HG03175 (cell line): ENCODE results near the gene CCDC110.
"Not testable (repeated sequence)": the region's sequence is repeated elsewhere in the genome, so short reads cannot be mapped to it uniquely, and the experiment has no call there.

Experiments
- ATAC-seq: cut with Tn5 transposase; IDR thresholded peaks from one replicate; pipeline ENCODE4 v1.9.1; 2021; ENCODE audit warnings: mild to moderate bottlenecking, moderate library complexity; ENCODE audit not compliant: unreplicated experiment

The CCDC110 gene

DNA sequence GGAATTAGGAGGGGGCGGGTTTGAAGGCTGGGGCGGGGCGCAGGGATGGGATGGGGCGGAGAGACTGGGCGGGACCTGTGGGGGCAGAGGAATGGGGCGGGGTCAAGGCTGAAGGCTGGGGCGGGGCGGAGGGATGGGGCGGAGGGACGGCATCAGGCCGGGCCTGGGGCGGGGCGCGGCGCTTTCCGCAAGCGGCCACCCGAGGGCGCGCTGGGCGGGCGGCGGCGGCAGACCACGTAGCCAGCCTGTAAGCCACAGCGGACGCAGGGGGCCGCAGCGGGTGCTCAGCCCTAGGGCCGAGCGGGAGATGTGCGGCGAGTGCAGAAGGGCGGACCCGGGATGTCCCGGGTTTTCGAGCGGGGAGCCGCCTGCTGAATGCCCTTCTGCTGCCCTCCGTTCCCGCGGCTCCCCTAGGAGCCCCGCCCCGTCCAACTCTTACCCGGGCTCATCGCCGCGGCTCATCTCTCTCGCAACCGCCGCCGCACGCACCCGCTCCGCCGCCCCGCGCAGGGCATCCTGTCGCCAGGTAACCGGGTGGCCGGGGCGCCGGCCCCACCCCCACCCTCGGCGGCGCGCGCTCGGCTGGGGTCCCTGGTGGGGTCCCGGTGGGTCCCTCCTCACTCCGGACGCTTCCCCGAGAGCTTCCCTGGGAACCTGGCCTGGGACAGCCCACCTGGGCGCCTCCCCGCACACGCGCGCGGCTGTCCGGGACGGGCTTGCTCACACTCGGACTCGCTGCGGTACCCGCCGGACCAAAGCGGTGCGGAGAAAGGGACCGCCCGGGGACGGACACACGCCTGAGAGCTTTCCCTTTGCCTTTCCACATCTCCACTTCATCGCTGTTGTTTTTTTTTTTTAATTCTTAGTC is at the start of gene CCDC110:
Gene CCDC110 (minus strand): TSS at position 499 of the 868 bp plus-strand sequence. CDS start 50 bp downstream, at position 449.
- ATAC-seq, result peak; percentile 90

DNA sequence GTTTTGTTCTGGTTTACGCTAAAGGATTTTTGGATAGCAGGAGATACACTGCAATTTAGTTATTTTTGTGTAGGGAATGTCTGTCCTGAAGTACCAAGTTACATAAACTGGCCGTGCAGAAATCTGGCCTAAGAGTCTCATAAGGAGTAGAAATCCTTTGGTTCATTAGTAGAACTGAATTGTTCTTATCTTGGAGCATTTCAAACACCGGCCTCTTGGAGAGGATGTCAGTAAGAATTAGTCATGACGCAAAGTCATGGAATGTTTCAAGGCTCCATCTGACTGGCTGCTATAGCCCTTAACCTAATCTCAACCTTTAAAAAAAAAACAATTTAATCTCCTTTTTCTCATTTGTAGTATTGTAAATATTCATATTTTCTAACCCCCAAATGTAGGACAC is 48.6 kb upstream of the CCDC110 start:
- ATAC-seq, result no peak

DNA sequence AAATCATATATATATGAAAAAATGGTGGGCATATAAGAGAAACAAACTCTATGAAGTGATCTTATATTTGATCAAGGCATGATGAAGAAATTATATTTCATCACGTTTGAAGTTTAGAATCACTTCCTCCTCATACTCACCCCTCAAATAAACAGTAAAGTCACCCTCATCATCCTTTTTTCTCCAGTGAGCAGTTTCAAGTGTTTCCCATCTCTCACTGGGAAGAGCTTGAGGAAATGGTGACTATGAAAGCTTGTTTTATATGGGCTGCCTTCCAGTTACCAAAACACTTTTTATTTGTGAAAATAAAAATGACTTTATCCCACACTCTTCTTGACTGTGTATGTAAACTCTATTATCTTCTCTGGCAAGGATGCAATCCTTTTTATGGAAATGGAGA is 47.0 kb upstream of the CCDC110 start:
- ATAC-seq, result no peak

DNA sequence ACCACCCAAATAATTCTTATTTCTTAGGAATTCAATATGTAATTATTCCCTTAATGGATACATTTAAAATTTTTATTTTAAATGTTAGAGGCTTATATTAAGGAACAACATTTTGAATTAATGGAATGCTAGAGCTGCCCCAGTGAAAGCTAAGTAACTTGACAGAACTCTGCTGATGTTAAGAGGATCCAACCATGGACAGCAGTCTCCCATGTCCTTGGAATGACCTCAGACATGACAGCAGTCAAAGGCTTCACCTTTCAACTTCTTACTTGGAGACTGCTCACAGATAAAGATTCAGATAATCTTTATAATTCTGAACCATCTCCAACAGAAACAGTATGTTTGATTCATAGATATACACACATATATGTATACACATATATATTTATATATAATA is 46.5 kb upstream of the CCDC110 start:
- no peak for ATAC-seq

DNA sequence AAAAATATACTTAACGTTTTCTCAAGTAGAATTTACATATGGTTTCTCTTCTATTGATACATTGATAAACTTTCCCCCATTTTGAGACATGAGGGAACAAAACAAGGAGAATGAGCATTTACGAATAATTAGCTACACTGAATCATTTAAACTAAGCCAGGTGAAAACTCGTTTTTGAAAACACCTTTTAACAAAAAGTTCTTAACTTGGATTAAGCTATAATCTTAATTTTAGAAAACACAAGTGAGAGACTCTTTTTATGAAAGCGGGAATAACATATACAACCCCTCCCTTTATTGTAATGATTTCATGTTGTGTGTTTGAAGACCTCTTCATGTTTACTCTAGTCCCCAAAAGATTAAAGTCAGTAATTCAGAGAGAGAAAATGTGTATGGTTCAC is 43.7 kb upstream of the CCDC110 start:
- no peak for ATAC-seq

DNA sequence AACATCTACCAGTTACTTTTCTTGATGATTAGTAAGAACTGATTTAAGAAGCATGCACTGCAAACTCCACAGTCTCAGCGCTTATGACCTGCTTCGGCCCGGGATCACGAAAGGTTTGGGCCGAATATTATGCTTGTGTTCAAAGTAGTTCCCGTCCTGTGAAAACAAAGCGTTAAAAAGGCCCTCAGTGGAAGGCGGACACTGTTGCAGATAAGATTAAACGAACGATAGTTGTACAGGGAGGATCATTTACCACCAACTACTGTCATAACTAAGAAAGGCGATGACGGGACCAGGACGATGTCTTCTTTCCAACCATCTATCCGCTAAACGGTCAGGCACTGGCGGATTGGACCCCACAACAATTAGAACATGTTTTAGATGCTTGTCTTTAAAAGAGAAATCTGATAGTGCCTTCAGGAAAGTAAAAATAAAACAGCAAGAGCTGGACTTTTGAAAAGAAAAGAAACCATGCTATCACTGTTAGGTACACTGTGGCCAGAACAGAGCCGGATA is 42.7 kb upstream of the CCDC110 start:
- no peak for ATAC-seq

DNA sequence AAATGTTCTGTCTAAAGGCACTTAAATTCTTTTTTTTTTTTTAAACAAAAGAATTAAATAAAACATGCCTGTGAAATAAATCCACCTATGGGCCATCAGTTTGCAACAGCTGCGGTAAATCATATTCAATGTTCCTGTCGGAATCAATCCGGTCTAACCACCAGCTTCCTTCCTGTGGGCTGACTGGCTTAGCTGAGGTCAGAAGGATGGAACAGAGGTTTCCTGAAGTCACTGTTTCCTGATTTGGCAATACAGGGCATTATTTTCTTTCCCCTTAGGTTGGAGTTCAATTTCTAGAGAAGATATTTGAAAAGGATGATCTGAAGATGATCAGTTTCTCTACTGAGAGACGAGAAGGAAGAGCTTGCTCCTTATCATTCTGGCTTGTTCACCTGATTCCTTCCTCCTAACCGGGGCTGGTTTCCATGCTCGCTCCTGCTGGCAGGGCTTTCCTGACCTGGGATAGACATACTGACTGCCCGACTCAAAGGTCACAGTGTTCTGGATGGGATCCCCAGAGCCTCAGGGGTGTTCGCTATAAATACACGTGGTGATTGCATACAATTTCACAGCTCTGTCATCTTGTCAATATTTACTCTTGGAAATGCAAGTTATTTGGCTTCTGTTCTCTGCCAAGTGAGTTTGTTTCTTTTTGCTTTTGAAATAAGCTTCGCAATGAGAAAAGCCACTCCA is 42.1 kb upstream of the CCDC110 start:
- no peak for ATAC-seq

DNA sequence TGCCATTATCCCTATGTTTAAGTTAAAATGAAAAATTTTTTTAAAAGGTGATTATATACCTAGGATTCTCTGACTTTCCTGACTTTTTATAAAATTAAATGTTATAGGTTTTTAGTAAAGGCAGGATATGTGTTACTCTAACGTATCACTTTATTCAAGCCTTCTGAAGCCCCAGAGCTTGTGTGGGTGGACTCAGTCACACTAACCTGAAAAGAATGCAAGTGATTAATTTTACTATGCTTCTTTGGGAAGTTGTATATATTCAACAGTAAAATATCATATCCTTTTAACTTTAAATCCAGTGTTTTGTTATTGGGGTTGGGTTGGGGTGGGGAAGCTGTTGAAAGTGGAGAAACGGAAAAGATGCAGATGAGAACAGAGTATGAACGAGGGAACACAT is 41.0 kb upstream of the CCDC110 start:
- ATAC-seq, result no peak

DNA sequence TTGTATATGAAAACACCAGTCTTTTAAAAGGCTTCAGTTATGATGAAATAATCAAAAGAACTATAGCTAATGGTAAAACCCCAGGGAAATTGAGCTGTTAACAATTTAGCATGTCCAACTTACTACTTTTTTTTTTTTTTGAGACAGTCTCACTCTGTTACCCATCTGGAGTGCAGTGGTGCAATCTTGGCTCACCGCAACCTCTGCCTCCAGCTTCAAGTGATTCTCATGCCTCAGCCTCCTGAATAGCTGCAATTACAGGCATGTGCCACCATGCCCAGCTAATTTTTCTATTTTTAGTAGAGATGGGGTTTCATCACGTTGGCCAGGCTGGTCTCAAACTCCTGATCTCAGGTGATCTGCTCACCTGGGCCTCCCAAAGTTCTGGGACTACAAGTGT is 39.7 kb upstream of the CCDC110 start:
- ATAC-seq, result not testable (repeated sequence)

DNA sequence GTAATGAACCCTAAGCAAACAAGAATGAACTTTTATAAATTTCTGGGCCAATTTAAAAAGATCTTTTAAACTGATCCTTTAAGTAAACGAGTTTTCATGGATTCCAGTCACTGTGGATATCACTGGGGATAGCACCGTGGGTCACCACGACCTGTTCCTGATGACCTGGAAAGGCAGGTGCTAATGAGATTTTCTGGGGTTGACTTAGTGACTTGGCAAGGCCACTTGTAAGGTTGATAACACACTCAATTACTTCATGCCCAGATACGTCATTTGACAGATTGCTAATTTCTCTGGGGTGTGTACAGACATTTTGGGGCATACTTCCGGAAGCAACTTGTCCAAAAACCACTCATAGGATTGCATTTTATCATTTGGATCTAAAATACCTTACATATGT is 39.3 kb upstream of the CCDC110 start:
- ATAC-seq, result no peak

DNA sequence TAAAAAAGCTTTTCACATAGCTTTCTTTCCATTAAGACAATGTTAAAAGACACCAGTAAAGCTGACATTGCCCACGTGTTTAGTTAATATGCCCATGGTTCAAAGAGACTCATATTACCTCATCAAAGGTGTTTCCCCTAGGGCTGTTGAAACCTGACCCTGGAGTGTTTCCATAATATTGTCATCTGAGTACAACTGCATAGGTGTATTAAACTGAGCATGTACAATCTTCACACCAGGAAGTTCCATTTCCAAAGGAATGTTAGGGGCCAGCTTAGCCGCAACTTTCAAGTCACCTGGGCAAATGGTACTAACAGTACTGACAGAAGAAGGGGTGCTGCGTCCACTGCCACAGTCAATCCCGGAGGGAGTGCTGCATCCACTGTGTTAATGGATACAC is 36.6 kb upstream of the CCDC110 start:
- no peak for ATAC-seq

DNA sequence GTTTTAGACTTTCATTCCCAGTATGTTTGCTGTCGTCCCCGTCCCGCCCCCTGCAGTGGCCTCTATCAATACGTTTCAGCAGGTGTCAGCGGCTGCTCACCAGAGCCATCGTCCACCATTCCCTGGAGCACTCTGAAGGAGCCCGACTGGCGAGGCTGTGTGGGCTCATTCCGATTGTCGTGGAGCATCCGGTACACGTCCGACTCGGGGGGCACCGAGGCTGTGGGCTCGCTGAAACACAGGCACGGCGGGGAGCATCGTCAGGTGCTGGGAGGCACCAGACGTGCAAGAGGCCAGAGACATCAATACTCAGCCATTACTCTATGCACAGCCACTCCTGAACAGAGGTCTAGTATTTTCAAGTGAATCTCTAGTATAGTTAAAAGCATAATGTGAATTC is 34.9 kb upstream of the CCDC110 start:
- ATAC-seq, result no peak

DNA sequence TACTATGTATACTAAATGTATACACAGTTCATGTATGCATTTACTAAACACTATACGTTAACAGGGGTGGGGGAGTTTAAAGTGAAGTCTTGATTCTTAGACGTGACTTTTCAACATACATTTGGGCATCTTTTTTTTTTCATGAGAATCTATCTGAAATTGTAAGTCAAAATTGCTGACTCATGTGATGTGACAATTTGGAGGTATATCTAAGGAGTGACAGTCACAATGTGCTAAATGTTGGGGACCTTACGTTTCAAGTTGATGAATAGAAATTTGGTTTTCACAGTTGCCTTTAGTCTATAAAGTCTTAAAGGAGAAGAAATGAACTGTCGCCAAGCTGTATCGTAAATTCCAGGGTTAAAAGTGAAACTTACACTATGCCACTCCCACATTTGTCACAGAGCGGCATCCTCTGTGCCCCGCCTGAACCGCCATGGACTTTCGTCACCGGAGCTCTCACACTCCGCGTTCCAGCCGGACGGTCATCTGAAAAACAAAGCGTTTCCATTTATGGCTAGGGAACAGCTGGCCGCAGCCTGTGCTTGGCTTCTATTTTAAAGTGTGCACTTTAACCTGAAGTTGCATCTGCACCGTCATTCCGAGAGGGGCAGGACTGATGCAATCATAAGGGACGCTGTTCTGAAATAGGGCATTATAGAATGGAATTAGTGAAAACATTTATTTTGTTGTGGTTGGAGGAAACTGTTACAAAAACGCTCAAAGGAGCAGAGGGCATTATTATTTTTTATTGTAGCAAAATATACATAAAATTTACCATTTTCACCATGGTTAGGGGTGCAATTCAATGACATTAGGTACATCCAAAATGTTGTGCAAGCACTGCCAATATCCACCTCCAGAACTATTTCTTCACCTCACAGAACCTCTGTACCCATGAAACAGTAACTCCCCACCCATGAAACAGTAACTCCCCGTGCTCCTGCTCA is 32.8 kb upstream of the CCDC110 start:
- no peak for ATAC-seq

DNA sequence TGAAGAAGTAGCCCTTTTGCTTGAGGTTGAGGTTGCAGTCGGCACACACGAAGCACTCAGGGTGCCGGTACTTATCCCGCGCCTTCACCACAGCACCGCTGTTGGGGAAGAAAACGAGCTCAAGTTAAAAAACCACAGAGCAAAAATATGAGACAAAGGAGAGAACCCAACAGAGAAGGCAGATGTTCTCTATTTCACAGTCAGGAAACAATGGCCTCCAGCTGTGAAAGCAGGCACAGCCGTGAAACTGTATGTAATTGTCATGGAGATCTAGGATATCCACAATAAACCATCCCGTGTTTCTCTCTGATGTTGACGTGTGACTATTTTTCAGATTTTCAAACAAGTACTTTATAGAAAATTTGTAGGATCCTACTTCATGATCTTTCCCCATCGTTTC is 30.9 kb upstream of the CCDC110 start:
- ATAC-seq, result no peak

DNA sequence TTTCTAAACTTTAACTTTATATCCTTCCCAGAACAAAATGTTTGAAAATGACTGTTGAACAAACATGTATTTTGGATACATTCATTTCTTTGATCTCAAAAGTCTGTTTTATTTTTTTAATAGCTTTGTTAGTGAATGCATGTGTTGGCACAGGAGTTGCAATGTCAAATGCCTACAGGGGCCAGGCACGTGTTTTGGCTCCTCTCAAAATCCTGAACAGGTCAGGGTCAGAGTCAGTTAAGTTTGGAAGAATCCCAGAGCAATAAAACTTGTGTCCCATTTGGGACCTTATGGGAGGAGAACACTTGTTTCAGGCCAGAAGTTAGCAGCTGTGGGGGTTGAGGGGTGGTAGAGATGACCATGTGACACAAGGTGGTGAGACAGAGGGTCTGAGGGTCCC is 29.0 kb upstream of the CCDC110 start:
- no peak for ATAC-seq

DNA sequence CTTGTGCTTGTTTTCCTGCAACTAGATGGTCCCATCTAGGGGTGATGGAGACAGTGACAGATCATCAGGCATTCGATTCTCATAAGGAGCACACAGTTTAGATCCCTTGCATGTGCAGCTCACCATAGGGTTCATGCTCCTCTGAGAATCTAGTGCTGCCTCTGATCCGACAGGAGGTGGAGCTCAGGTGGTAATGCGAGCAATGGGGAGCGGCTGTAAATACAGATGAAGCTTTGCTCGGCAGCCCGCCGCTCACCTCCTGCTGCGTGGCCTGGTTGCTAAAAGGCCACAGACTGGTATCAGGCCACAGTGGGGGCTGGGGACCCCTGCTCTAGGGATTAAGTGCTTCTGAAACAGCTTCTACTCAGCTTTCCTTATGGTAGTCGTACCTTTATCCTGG is 28.5 kb upstream of the CCDC110 start:
- no peak for ATAC-seq

DNA sequence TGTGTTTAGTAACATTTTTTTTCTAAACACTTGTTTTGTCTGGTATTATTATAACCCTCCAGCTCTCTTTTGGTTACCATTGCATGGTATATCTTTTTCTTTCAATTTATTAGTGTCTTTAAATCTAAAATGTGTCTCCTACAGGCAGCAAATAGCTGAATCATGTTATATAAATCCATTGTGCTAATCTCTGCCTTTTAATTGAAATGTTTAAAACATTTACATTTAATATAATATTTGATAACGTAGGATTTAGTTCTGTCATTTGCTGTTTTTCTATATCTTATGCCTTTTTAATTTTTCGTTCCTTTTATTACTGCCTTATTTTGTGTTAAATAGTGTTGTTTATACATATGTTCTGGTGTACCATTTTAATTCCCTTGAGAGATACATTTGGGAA is 17.1 kb upstream of the CCDC110 start:
- ATAC-seq, result no peak

DNA sequence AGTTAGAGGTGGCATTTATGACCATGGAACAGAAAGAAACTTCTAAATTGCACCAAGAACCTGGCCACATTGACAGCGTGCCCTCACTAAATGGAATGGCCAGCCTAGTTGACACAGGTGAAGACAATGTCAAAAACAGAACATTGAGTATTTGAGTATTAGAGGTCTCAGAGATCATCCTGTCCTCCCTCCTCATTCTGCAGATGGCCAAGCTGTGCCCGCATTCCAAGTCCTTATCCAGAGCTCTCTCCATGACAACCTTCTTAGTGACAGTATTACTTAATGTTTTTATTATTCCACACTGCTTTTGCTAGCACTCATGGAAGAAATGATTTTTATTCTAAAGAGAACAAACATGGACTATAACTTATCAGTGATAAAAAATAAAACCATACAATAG is 9.9 kb upstream of the CCDC110 start:
- ATAC-seq, result no peak

DNA sequence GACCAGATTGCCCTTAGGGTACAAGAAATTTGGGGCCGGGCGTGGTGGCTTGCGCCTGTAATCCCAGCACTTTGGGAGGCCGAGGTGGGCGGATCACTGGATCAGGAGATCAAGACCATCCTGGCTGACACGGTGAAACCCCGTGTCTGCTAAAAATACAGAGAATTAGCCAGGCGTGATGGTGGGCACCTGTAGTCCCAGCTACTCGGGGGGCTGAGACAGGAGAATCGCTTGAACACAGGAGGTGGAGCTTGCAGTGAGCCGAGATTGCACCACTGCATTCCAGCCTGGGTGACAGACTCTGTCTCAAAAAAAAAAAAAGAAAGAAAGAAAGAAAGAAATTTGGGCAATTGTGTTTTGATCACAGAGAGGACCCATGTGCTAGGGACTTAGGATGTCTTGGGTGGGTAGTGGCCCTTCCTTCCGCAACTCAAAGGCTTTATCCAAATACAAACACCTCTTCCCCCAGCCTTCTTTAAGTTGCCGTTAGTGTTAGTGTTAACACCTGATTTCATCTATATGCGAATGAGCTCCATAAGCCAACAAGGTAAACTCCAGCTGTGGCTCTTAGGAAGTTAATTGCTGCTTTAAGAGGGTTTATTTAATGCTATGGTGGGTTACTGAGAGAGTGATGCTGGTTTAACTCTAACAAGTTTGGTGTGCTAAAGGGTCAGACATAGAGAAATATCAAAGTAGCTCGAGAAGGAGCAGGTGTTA is 8.6 kb upstream of the CCDC110 start:
- ATAC-seq, result peak; percentile 11

DNA sequence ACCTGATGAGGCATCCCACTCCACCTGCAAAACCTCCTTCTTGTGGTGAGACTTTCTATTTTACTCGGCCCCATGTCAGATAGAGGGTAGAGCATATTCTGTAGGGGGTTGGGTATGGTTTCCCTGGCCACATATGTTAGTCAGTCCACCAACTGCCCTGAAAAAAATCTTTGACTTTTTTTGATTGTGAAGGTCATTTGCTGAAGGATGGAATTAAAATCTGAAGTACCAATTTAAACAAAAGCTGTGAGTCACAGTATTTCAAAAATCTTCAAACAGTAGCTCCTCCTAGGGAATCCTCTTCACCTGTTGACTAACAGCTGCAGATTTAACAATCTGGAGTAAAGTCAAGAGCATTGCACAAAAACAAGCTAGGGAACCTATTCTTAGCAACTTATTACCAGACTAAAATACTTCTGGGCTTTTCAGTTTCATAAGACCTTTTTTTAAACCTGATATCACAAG is 8.0 kb upstream of the CCDC110 start:
- peak; percentile 94 for ATAC-seq
